CD14-positive monocyte (primary cell): Measurements from ENCODE around the gene HDGF. TPM values are rescaled to one million over a fixed set of nuclear protein-coding genes. Genes with fewer than 3 reads are reported as not detected.

ENCODE experiments used
- DNase-seq, 3 donors: peaks; one replicate each; pipeline ENCODE4 v3.0.0-alpha.2; 2011 to 2022
- H2AFZ ChIP-seq: 2 replicates; pipeline ENCODE4 v1.6.0; 2012; ENCODE audit warnings: mild to moderate bottlenecking, low read depth, low read length, inconsistent platforms; ENCODE audit not compliant: insufficient read depth, poor library complexity, severe bottlenecking
- H3K27ac ChIP-seq, 2 donors: 1 replicate in 1 of 2; 2 replicates in 1 of 2; pipeline ENCODE4 v1.5.1; 2012 to 2013; ENCODE audit warnings: low read length in 2 of 2, control low read depth in 1 of 2, inconsistent platforms in 1 of 2, low read depth in 1 of 2, mild to moderate bottlenecking in 1 of 2
- H3K27me3 ChIP-seq, 2 donors: one replicate each; pipeline versions ENCODE4 v1.6.0 to v1.6.1; 2011 to 2013; ENCODE audit warnings: low read length in 2 of 2; ENCODE audit not compliant: control insufficient read depth in 2 of 2, insufficient read depth in 2 of 2
- H3K36me3 ChIP-seq, 2 donors: replicated peaks in 1 of 2; 1 replicate in 1 of 2; 2 replicates in 1 of 2; pipeline versions ENCODE4 v1.5.1 to v1.6.1; 2012 to 2013; ENCODE audit warnings: low read length in 2 of 2, control low read depth in 1 of 2, inconsistent platforms in 1 of 2, mild to moderate bottlenecking in 1 of 2; ENCODE audit not compliant: insufficient read depth in 2 of 2, control insufficient read depth in 1 of 2
- H3K4me1 ChIP-seq, 2 donors: 1 replicate in 1 of 2; 2 replicates in 1 of 2; pipeline versions ENCODE4 v1.5.1 to v1.6.1; 2012 to 2013; ENCODE audit warnings: low read length in 2 of 2, control low read depth in 1 of 2, inconsistent platforms in 1 of 2, mild to moderate bottlenecking in 1 of 2, moderate library complexity in 1 of 2; ENCODE audit not compliant: insufficient read depth in 2 of 2, control insufficient read depth in 1 of 2
- H3K4me2 ChIP-seq: replicated peaks from 2 replicates; pipeline ENCODE3; 2012; ENCODE audit warnings: low read length, moderate library complexity, mild to moderate bottlenecking; ENCODE audit not compliant: poor library complexity, severe bottlenecking; ENCODE audit errors: extremely low read depth
- H3K4me3 ChIP-seq, 3 experiments: fragments of 200-600 bp in 1 of 3; sonication (generic) in 1 of 3; replicated peaks in 1 of 3; 1 replicate in 2 of 3; 2 replicates in 1 of 3; pipeline ENCODE4 v1.5.1; 2011 to 2013; ENCODE audit warnings: low read length in 3 of 3, mild to moderate bottlenecking in 3 of 3, control low read depth in 2 of 3, low read depth in 2 of 3, inconsistent platforms in 1 of 3, moderate library complexity in 1 of 3
- H3K79me2 ChIP-seq: 2 replicates; pipeline ENCODE4 v1.6.0; 2012; ENCODE audit warnings: mild to moderate bottlenecking, control low read depth, inconsistent platforms, low read length, moderate library complexity; ENCODE audit not compliant: insufficient read depth
- H3K9ac ChIP-seq: 2 replicates; pipeline ENCODE4 v1.6.0; 2017; ENCODE audit warnings: low read length, mild to moderate bottlenecking; ENCODE audit not compliant: insufficient read depth, poor library complexity, severe bottlenecking
- H3K9me3 ChIP-seq, 2 donors: replicated peaks in 1 of 2; 1 replicate in 1 of 2; 2 replicates in 1 of 2; pipeline versions ENCODE4 v1.5.1 to v1.6.1; 2012 to 2013; ENCODE audit warnings: low read length in 2 of 2, control low read depth in 1 of 2; ENCODE audit not compliant: control insufficient read depth in 1 of 2, insufficient read depth in 1 of 2
- H4K20me1 ChIP-seq: 2 replicates; pipeline ENCODE4 v1.6.0; 2012; ENCODE audit warnings: mild to moderate bottlenecking, low read length, control low read depth, moderate library complexity; ENCODE audit not compliant: insufficient read depth
- H3K27ac Mint-ChIP-seq, 7 donors: one replicate each; pipeline ENCODE4 v1.8.0; 2020; ENCODE audit warnings: mild to moderate bottlenecking in 7 of 7, mixed read lengths in 7 of 7, moderate library complexity in 6 of 7, inconsistent platforms in 2 of 7
- H3K27me3 Mint-ChIP-seq, 3 donors: one replicate each; pipeline ENCODE4 v1.8.0; 2021 to 2022; ENCODE audit warnings: low read depth in 3 of 3, mild to moderate bottlenecking in 3 of 3, mixed read lengths in 3 of 3, moderate library complexity in 3 of 3, inconsistent platforms in 1 of 3
- H3K36me3 Mint-ChIP-seq, 2 donors: one replicate each; pipeline ENCODE4 v1.8.0; 2020; ENCODE audit warnings: mixed read lengths in 2 of 2, inconsistent platforms in 1 of 2, mild to moderate bottlenecking in 1 of 2
- H3K4me1 Mint-ChIP-seq: one replicate; pipeline ENCODE4 v1.8.0; 2020; ENCODE audit warnings: mild to moderate bottlenecking, mixed read lengths
- H3K4me3 Mint-ChIP-seq, 2 donors: one replicate each; pipeline ENCODE4 v1.8.0; 2020; ENCODE audit warnings: mild to moderate bottlenecking in 2 of 2, mixed read lengths in 2 of 2, moderate library complexity in 1 of 2
- H3K9me3 Mint-ChIP-seq, 7 donors: one replicate each; pipeline ENCODE4 v1.8.0; 2020 to 2022; ENCODE audit warnings: mixed read lengths in 7 of 7, mild to moderate bottlenecking in 6 of 7, moderate library complexity in 6 of 7, inconsistent platforms in 2 of 7
- CTCF ChIP-seq: fragments of 200-600 bp; IDR thresholded peaks from one replicate; pipeline ENCODE4 v1.8.0; 2022; ENCODE audit warnings: antibody characterized with exemption, mild to moderate bottlenecking
- WGBS: methylation state at CpG from one replicate; pipeline ENCODE4 v1.1.5; 2013; ENCODE audit warnings: missing lambda C conversion rate; ENCODE audit not compliant: insufficient coverage; 5-methylcytosine and 5-hydroxymethylcytosine counted together
- intact Hi-C, 2 donors: fragments of 100-400 bp; cut with micrococcal nuclease; formaldehyde crosslinking; loops; one replicate each; pipeline versions ENCODE4 v1.15.0 to v1.15.1; 2023
- polyA plus RNA-seq, 3 donors: library from polyadenylated mRNA; depleted of rRNA in 1 of 3; unstranded in 2 of 3; stranded (reverse) in 1 of 3; fragments of 300-500 nt in 2 of 3; fragments of >200 nt in 1 of 3; fragmentation: Illumina TruSeq in 2 of 3; gene quantifications; 1 replicate in 2 of 3; 2 replicates in 1 of 3; pipeline ENCODE4 v1.2.3, GENCODE V29; 2012 to 2021

Gene HDGF
- polyA plus RNA-seq, 3 donors: 23.9 to 92.4 (median 49.9) TPM

GRCh38 chr1:156703336-156703735 is 48.1 kb downstream of the HDGF start:
- no peak for TF ChIP-seq CTCF
- H3K9ac ChIP-seq: no peak overlapping the region
- peaks cover 0 to 25% (median 10%) of the 10 kb centered on the region in 7 donors for H3K9me3 Mint-ChIP-seq
- H3K27ac Mint-ChIP-seq: no peak overlapping the region
- DNase-seq: no peak
- peaks cover 44 to 75% of the 10 kb centered on the region in 2 donors for H3K27me3 ChIP-seq
- H3K27me3 Mint-ChIP-seq: peaks cover 76 to 83% (median 82%) of the 10 kb centered on the region in 3 donors
- H3K27ac ChIP-seq: no peak overlapping the region
- no peak overlapping the region for H3K4me3 ChIP-seq
- no peaks in the 10 kb centered on the region for H4K20me1 ChIP-seq
- H3K9me3 ChIP-seq: peaks cover 0 to 15% of the 10 kb centered on the region in 2 donors
- H3K4me1 ChIP-seq: peaks cover 20 to 22% of the 10 kb centered on the region in 2 donors
- H3K4me2 ChIP-seq: no peak overlapping the region
- no peak overlapping the region for H2AFZ ChIP-seq
- peak overlapping the region in 1 of 2 donors; percentile 58 for H3K4me3 Mint-ChIP-seq
- H3K36me3 Mint-ChIP-seq: peaks cover 0 to 7% of the 10 kb centered on the region in 2 donors
- intact Hi-C loops: no loop called here
- H3K79me2 ChIP-seq: no peaks in the 10 kb centered on the region
- H3K4me1 Mint-ChIP-seq: peaks cover 28% of the 10 kb centered on the region
- 83% methylated on average over 1 of the region's 4 CpGs for WGBS
- no peaks in the 10 kb centered on the region for H3K36me3 ChIP-seq

GRCh38 chr1:156700736-156701531 is 50.5 kb downstream of the HDGF start:
- H3K27me3 Mint-ChIP-seq: peaks cover 65 to 66% (median 66%) of the 10 kb centered on the region in 3 donors
- no peaks in the 10 kb centered on the region for H4K20me1 ChIP-seq
- peaks cover 16% of the 10 kb centered on the region for H3K4me1 Mint-ChIP-seq

More at GRCh38 chr1:156700736-156701531, 50.5 kb downstream of the HDGF start:
- H3K4me1 ChIP-seq: peaks cover 13 to 14% of the 10 kb centered on the region in 2 donors
- no peak overlapping the region for H3K27ac ChIP-seq
- H3K9me3 ChIP-seq: peaks cover 0 to 15% of the 10 kb centered on the region in 2 donors
- TF ChIP-seq CTCF: no peak
- peaks cover 31 to 56% of the 10 kb centered on the region in 2 donors for H3K27me3 ChIP-seq
- H3K4me3 Mint-ChIP-seq: peak overlapping the region in 1 of 2 donors; percentile 11
- no peaks in the 10 kb centered on the region for H3K79me2 ChIP-seq
- H3K9me3 Mint-ChIP-seq: peaks cover 0 to 16% (median 5%) of the 10 kb centered on the region in 7 donors
- no peaks in the 10 kb centered on the region for H3K36me3 ChIP-seq
- 66% methylated on average over 3 of the region's 8 CpGs for WGBS
- no peak overlapping the region for H3K4me2 ChIP-seq
- DNase-seq: no peak
- H3K4me3 ChIP-seq: no peak overlapping the region
- no peak overlapping the region for H3K27ac Mint-ChIP-seq
- H2AFZ ChIP-seq: no peak overlapping the region
- intact Hi-C loops: no loop called here
- peaks cover 0 to 5% of the 10 kb centered on the region in 2 donors for H3K36me3 Mint-ChIP-seq
- no peak overlapping the region for H3K9ac ChIP-seq
